ENCODE data around the gene YAP1.

Gene YAP1

DNA sequence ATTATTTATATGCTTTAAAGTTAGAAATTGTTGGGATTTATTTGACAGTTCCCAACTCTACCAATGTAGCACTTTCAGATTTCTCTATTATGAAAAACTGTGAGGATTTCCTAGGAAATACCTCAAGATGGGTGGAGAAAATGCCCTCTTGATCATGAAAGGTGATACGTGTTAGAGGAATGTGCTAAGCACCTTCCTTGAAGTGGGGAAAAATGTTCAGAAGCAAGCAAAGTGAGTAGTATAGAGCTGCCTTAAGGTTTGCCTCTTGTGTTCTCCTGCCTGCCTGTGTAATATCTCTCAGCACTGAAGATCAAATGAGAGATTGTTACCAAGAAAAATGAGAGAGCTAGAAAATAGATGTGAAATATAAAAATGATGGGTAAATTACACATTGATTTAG lies 58.2 kb downstream of the YAP1 start:
- Mint-ChIP-seq H3K4me3 (no peak overlapping the region), H3K27me3 (peaks cover 19% of the 10 kb centered on the region), H3K4me1 (no peaks in the 10 kb centered on the region), H3K27ac (no peak overlapping the region), H3K9me3 (no peaks in the 10 kb centered on the region)
- ATAC-seq (no peak), DNase-seq (no peak)

- no peak overlapping the region for H3K4me3 Mint-ChIP-seq
- H3K27me3 Mint-ChIP-seq: peaks cover 13% of the 10 kb centered on the region
- DNase-seq (no peak), ATAC-seq (no peak)
- no peak overlapping the region for H3K27ac Mint-ChIP-seq
- H3K9me3 Mint-ChIP-seq: no peaks in the 10 kb centered on the region
- no peaks in the 10 kb centered on the region for H3K4me1 Mint-ChIP-seq
Observed at GRCh38 chr11:102171101-102171500, 60.9 kb downstream of the YAP1 start.

GRCh38 chr11:102172127-102172848 lies 62.0 kb downstream of the YAP1 start:
- peaks cover 13% of the 10 kb centered on the region for H3K27me3 Mint-ChIP-seq
- DNase-seq (no peak), ATAC-seq (no peak)
- H3K4me1 Mint-ChIP-seq: no peaks in the 10 kb centered on the region
- no peak overlapping the region for H3K27ac Mint-ChIP-seq
- no peak overlapping the region for H3K4me3 Mint-ChIP-seq
- no peaks in the 10 kb centered on the region for H3K9me3 Mint-ChIP-seq

- Mint-ChIP-seq H3K4me3 (no peak overlapping the region), H3K4me1 (peaks cover 5% of the 10 kb centered on the region), H3K27ac (no peak overlapping the region), H3K9me3 (no peaks in the 10 kb centered on the region), H3K27me3 (peaks cover 8% of the 10 kb centered on the region)
- no peak for DNase-seq
- ATAC-seq: no peak
Observed at GRCh38 chr11:102177126-102177525, 66.9 kb downstream of the YAP1 start.

DNA sequence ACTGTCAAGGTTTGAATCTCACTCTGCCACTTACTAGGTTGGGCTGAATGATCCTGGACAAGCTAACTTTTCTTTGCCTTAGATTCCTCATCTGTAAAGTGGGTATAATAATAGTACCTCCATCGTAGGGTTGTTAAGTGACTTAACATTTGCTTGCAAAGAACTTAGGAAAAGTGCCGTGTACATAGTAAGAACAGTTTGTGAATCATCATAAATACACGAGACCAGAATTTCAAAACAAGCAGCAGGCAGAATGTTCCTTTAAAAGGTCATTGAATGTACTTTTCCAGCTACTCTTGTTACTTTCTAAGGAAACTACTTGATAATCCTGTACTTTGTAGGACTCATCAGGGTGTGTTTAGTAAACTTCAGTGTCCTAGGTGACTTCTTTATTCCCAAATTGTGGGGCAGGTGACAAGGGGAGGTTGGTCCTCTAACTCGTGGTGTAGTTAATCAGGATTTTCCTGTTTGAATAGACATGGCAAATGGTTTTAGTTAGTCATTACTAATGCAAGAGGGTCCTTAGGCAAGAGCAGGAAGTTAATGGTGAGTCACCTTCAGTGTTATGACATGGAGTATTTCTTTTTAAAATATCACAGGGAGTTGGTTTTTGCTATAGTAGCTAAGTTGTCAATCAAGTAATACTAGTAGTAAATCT lies 67.9 kb downstream of the YAP1 start:
- Mint-ChIP-seq H3K27ac (no peak overlapping the region), H3K4me3 (no peak overlapping the region), H3K27me3 (no peaks in the 10 kb centered on the region), H3K9me3 (no peaks in the 10 kb centered on the region), H3K4me1 (peaks cover 5% of the 10 kb centered on the region)
- DNase-seq (no peak), ATAC-seq (no peak)

- no peak for DNase-seq
- no peak for ATAC-seq
- H3K4me1 Mint-ChIP-seq: peaks cover 5% of the 10 kb centered on the region
- no peaks in the 10 kb centered on the region for H3K9me3 Mint-ChIP-seq
- H3K27ac Mint-ChIP-seq: no peak overlapping the region
- no peaks in the 10 kb centered on the region for H3K27me3 Mint-ChIP-seq
- no peak overlapping the region for H3K4me3 Mint-ChIP-seq
Observed at GRCh38 chr11:102179371-102179770, 69.1 kb downstream of the YAP1 start.

DNA sequence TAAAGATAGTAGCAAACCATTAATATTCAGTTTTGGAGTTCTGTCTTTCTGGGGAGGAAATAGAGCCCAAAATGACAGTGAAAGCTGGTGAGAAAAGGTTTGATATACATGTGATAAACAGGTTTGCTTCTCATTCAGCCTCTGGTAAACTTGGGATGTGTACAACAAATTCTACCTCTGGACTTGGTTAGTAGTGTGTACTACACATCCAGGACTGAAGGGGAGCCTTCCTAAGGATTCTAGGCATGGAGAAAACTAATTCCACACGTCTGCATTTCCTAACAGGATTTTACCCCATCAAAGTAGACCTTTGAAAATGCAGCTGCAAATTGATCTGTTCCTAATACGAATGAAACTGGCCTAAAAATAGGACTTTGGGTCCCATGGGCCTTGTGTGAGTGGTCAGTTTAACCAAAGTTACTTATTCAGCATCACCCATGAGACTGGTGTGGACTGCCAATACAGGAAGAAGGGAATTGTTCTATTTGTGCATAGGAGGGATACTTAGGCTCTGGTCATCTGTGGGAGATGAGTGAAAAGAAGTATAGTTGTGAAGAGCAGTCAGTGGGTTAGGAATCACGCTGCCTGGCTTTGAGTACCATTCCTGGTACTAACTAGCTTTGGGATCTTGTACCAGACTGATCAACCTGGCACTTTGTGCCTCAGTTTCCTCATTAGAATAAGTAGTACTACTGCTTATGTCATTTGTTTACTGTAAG lies 74.2 kb downstream of the YAP1 start:
- H3K27ac Mint-ChIP-seq: no peak overlapping the region
- no peaks in the 10 kb centered on the region for H3K4me1 Mint-ChIP-seq
- no peaks in the 10 kb centered on the region for H3K27me3 Mint-ChIP-seq
- H3K9me3 Mint-ChIP-seq: no peaks in the 10 kb centered on the region
- H3K4me3 Mint-ChIP-seq: no peak overlapping the region
- ATAC-seq (no peak), DNase-seq (no peak)

GRCh38 chr11:102186551-102187191 lies 76.4 kb downstream of the YAP1 start:
- ATAC-seq: no peak
- DNase-seq: no peak
- Mint-ChIP-seq H3K4me3 (no peak overlapping the region), H3K4me1 (no peaks in the 10 kb centered on the region), H3K27ac (no peak overlapping the region), H3K27me3 (no peaks in the 10 kb centered on the region), H3K9me3 (no peaks in the 10 kb centered on the region)

GRCh38 chr11:102187416-102188151 lies 77.3 kb downstream of the YAP1 start:
- no peaks in the 10 kb centered on the region for H3K9me3 Mint-ChIP-seq
- DNase-seq (no peak), ATAC-seq (no peak)
- no peak overlapping the region for H3K27ac Mint-ChIP-seq
- no peaks in the 10 kb centered on the region for H3K27me3 Mint-ChIP-seq
- H3K4me1 Mint-ChIP-seq: no peaks in the 10 kb centered on the region
- H3K4me3 Mint-ChIP-seq: no peak overlapping the region

- Mint-ChIP-seq H3K9me3 (no peaks in the 10 kb centered on the region), H3K4me1 (no peaks in the 10 kb centered on the region), H3K27ac (no peak overlapping the region), H3K4me3 (no peak overlapping the region), H3K27me3 (no peaks in the 10 kb centered on the region)
- DNase-seq (no peak), ATAC-seq (no peak)
Observed at GRCh38 chr11:102188488-102188887, 78.2 kb downstream of the YAP1 start.

DNA sequence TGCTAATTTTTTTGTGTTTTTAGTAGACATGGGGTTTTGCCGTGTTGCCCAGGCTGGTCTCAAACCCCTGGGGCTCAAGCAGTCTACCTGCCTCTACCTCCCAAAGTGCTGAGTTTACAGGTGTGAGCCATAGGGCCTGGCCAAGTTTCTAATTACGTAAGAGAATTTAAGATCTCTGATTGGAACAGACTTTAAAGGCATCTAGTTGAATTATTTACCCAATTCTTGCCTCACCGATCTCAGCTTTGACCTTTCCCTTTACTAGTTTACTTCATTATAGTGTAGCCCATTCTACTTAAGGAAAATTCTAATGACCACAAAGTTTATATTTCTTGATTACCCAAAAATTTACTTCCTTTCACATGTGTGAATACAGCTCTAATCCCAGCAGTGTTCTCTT lies 81.6 kb downstream of the YAP1 start:
- no peak for DNase-seq
- H3K27ac Mint-ChIP-seq: no peak overlapping the region
- peaks cover 0 to 4% of the 10 kb centered on the region in 2 donors for H3K9me3 Mint-ChIP-seq
- no peak overlapping the region for H3K4me3 Mint-ChIP-seq
- H3K27me3 Mint-ChIP-seq: peaks cover 9% of the 10 kb centered on the region
- no peak for ATAC-seq
- H3K4me1 Mint-ChIP-seq: no peaks in the 10 kb centered on the region

DNA sequence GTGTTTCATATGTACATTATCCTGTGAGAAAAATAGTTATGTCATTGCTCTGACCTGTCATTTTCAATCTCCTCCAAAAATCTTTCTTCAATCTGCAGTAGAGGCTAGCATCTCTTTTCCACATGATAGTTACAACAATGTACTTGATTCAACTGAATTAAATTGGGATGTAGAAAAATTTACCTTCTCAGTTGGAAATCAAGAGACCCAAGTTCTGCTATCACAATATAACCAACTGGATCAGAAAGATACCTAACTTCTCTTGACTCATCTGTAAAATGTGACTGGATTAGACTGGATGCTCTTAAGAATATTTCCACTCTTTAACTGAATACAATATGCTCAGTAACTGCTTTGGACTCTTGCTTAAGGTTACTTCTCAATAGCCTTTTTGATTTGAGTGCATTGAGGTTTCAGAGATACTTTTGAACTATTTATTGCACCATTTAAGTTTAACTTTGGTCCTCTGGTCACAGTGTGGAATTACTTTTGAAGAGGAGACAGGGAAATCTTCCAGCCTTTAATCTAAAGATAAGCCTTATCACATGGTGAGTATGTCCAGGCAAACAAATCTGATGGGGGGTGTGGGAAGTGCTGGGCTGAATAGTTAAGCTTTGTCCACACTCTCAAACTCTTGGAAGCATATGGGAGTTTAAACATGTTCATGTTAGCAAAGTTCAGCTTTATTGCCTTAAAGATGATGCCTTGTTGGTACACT lies 82.3 kb downstream of the YAP1 start:
- Mint-ChIP-seq H3K4me3 (no peak overlapping the region), H3K9me3 (peaks cover 0 to 4% of the 10 kb centered on the region in 2 donors), H3K4me1 (no peaks in the 10 kb centered on the region), H3K27ac (no peak overlapping the region), H3K27me3 (peaks cover 12% of the 10 kb centered on the region)
- no peak for DNase-seq
- ATAC-seq: no peak

DNA sequence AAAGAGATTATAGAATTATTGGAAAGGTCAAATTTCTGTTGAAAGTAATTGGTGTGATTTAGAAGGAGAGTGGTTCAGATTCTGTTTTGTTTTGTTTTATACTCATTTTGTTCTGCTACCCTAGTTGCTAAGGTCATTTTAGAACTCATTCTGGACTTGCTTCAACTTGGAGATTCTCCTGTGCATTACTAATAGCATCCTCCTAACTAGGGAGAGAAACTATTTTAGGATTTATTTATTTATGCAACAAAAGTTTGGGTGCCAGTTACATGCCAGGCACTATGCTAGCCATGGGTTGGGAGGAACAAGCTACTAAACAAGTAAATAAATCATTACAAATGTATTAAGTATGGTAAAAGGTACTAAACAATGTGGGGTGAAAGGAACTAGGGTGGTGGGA lies 84.0 kb downstream of the YAP1 start:
- Mint-ChIP-seq H3K4me3 (no peak overlapping the region), H3K4me1 (no peaks in the 10 kb centered on the region), H3K9me3 (peaks cover 0 to 4% of the 10 kb centered on the region in 2 donors), H3K27ac (no peak overlapping the region), H3K27me3 (peaks cover 12% of the 10 kb centered on the region)
- DNase-seq: no peak
- no peak for ATAC-seq

GRCh38 chr11:102194990-102195389 lies 84.7 kb downstream of the YAP1 start:
- H3K27me3 Mint-ChIP-seq: peaks cover 12% of the 10 kb centered on the region
- no peak overlapping the region for H3K27ac Mint-ChIP-seq
- no peak overlapping the region for H3K4me3 Mint-ChIP-seq
- peaks cover 0 to 4% of the 10 kb centered on the region in 2 donors for H3K9me3 Mint-ChIP-seq
- ATAC-seq (no peak), DNase-seq (no peak)
- H3K4me1 Mint-ChIP-seq: no peaks in the 10 kb centered on the region

DNA sequence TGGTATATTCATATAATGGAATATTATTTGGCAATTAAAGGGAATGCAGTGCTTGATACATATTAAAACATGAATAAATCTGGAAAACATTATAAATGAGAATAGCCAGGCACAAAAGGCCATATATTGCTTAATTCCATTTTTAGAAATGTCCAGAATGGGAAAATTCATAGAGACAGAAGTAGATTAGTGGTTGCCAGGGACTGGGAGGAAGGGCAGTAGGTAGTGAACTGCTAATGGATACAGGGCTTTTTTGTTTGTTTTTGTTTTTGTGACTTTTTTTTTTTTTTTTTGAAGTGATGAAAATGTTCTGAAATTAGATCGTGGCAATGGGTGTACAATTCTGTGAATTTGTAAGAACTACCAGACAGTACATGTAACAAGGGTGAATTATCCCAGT lies 86.1 kb downstream of the YAP1 start:
- Mint-ChIP-seq H3K4me1 (no peaks in the 10 kb centered on the region), H3K27me3 (peaks cover 19% of the 10 kb centered on the region), H3K9me3 (peaks cover 0 to 4% of the 10 kb centered on the region in 2 donors), H3K4me3 (no peak overlapping the region), H3K27ac (no peak overlapping the region)
- ATAC-seq (no peak), DNase-seq (no peak)
